Ishikawa (cell line): Measurements from ENCODE around the gene C1QL4.

ENCODE experiments used
- CREB1 ChIP-seq: IDR thresholded peaks from 2 replicates; pipeline ENCODE4 v1.6.1; 2012; ENCODE audit warnings: low read depth
- EP300 ChIP-seq: IDR thresholded peaks from 2 replicates; pipeline ENCODE4 v1.6.1; 2012; ENCODE audit warnings: borderline replicate concordance
- FOXM1 ChIP-seq: IDR thresholded peaks from 2 replicates; pipeline ENCODE4 v1.6.1; 2012; ENCODE audit warnings: low read depth, borderline replicate concordance
- MAX ChIP-seq: IDR thresholded peaks from 2 replicates; pipeline ENCODE4 v1.6.1; 2012
- NFIC ChIP-seq: IDR thresholded peaks from 2 replicates; pipeline ENCODE4 v1.6.1; 2012
- RAD21 ChIP-seq: IDR thresholded peaks from 2 replicates; pipeline ENCODE4 v1.6.1; 2012; ENCODE audit warnings: low read depth
- REST ChIP-seq: IDR thresholded peaks from 2 replicates; pipeline ENCODE4 v1.6.1; 2012; ENCODE audit warnings: low read depth, mild to moderate bottlenecking
- TAF1 ChIP-seq: IDR thresholded peaks from 2 replicates; pipeline ENCODE4 v1.6.1; 2012; ENCODE audit warnings: low read depth, mild to moderate bottlenecking
- TCF12 ChIP-seq: IDR thresholded peaks from 2 replicates; pipeline ENCODE4 v1.6.1; 2012; ENCODE audit warnings: low read depth
- TEAD4 ChIP-seq: IDR thresholded peaks from 2 replicates; pipeline ENCODE4 v1.6.1; 2012
- USF1 ChIP-seq: IDR thresholded peaks from 2 replicates; pipeline ENCODE4 v1.6.1; 2012
- YY1 ChIP-seq: IDR thresholded peaks from 2 replicates; pipeline ENCODE4 v1.6.1; 2012; ENCODE audit warnings: low read depth
- ZBTB7A ChIP-seq: IDR thresholded peaks from 2 replicates; pipeline ENCODE4 v1.6.1; 2012; ENCODE audit warnings: low read depth

GRCh38 chr12:49332441-49332861 lies 4.5 kb downstream of the C1QL4 start:
- TF ChIP-seq NFIC (no peak), TAF1 (no peak), EP300 (no peak), REST (no peak), CREB1 (no peak), MAX (no peak), TCF12 (no peak), TEAD4 (no peak), YY1 (no peak), FOXM1 (no peak), USF1 (no peak), RAD21 (no peak), ZBTB7A (no peak)
